ENCODE data around the gene MED13L. TPM values are rescaled to one million over a fixed set of nuclear protein-coding genes. Genes with fewer than 3 reads are reported as not detected.

Gene MED13L
- total RNA-seq, 2 experiments from 2014 or later, result 42.4 to 46.0 TPM

GRCh38 chr12:116161588-116161987, 115.9 kb downstream of the MED13L start:
- H3K4me3 Mint-ChIP-seq, result no peak overlapping the region
- CTCF ChIA-PET, result interaction anchor here (0.7 kb wide), 1 partner anchor 34 kb away, joined by 3 read pairs; no protein-coding TSS in a partner anchor
- H3K27me3 Mint-ChIP-seq (ENCODE audit: low read depth), result no peaks in the 10 kb centered on the region
- peaks cover 54% of the 10 kb centered on the region for H3K4me1 Mint-ChIP-seq (ENCODE audit: low read depth)
- H3K9me3 Mint-ChIP-seq, result no peaks in the 10 kb centered on the region
- H3K27ac Mint-ChIP-seq, result no peak overlapping the region
- no peak for DNase-seq
- intact Hi-C loops (cut with micrococcal nuclease), result loop anchor here (1.0 kb wide), 1 partner anchor 12 kb away; no protein-coding TSS in a partner anchor
- no peaks in the 10 kb centered on the region for H3K36me3 Mint-ChIP-seq (ENCODE audit: low read depth)

- no peak overlapping the region for H3K4me3 Mint-ChIP-seq
- DNase-seq, result no peak
- H3K36me3 Mint-ChIP-seq (ENCODE audit: low read depth), result no peaks in the 10 kb centered on the region
- H3K27me3 Mint-ChIP-seq (ENCODE audit: low read depth), result no peaks in the 10 kb centered on the region
- H3K9me3 Mint-ChIP-seq, result no peaks in the 10 kb centered on the region
- intact Hi-C loops (cut with micrococcal nuclease), result loop anchor here (1.0 kb wide), 1 partner anchor 12 kb away; no protein-coding TSS in a partner anchor
- CTCF ChIA-PET, result interaction anchor here (0.7 kb wide), 1 partner anchor 35 kb away, joined by 3 read pairs; no protein-coding TSS in a partner anchor
- H3K4me1 Mint-ChIP-seq (ENCODE audit: low read depth), result peaks cover 51% of the 10 kb centered on the region
- no peak overlapping the region for H3K27ac Mint-ChIP-seq
Observed at GRCh38 chr12:116160883-116161458, 116.5 kb downstream of the MED13L start.

- no peak for DNase-seq
- CTCF ChIA-PET, result no interaction called here
- no peaks in the 10 kb centered on the region for H3K9me3 Mint-ChIP-seq
- no peaks in the 10 kb centered on the region for H3K36me3 Mint-ChIP-seq (ENCODE audit: low read depth)
- intact Hi-C loops (cut with micrococcal nuclease), result no loop called here
- peaks cover 44% of the 10 kb centered on the region for H3K4me1 Mint-ChIP-seq (ENCODE audit: low read depth)
- H3K27me3 Mint-ChIP-seq (ENCODE audit: low read depth), result no peaks in the 10 kb centered on the region
- no peak overlapping the region for H3K4me3 Mint-ChIP-seq
- no peak overlapping the region for H3K27ac Mint-ChIP-seq
Observed at GRCh38 chr12:116160231-116160630, 117.3 kb downstream of the MED13L start.

GRCh38 chr12:116159593-116160200, 117.8 kb downstream of the MED13L start:
- Mint-ChIP-seq H3K27me3 (ENCODE audit: low read depth) (no peaks in the 10 kb centered on the region), H3K4me3 (no peak overlapping the region), H3K4me1 (ENCODE audit: low read depth) (peaks cover 38% of the 10 kb centered on the region), H3K9me3 (no peaks in the 10 kb centered on the region), H3K36me3 (ENCODE audit: low read depth) (no peaks in the 10 kb centered on the region), H3K27ac (no peak overlapping the region)
- intact Hi-C loops (cut with micrococcal nuclease), result no loop called here
- no peak for DNase-seq
- CTCF ChIA-PET, result no interaction called here

GRCh38 chr12:116159175-116159574, 118.3 kb downstream of the MED13L start:
- no peaks in the 10 kb centered on the region for H3K36me3 Mint-ChIP-seq (ENCODE audit: low read depth)
- intact Hi-C loops (cut with micrococcal nuclease), result no loop called here
- no peak for DNase-seq
- CTCF ChIA-PET, result no interaction called here
- no peaks in the 10 kb centered on the region for H3K9me3 Mint-ChIP-seq
- no peak overlapping the region for H3K27ac Mint-ChIP-seq
- H3K4me1 Mint-ChIP-seq (ENCODE audit: low read depth), result peaks cover 34% of the 10 kb centered on the region
- H3K4me3 Mint-ChIP-seq, result no peak overlapping the region
- H3K27me3 Mint-ChIP-seq (ENCODE audit: low read depth), result no peaks in the 10 kb centered on the region

GRCh38 chr12:116157845-116158267, 119.6 kb downstream of the MED13L start:
- Mint-ChIP-seq H3K27ac (no peak overlapping the region), H3K4me1 (ENCODE audit: low read depth) (peaks cover 41% of the 10 kb centered on the region), H3K36me3 (ENCODE audit: low read depth) (no peaks in the 10 kb centered on the region), H3K4me3 (no peak overlapping the region), H3K27me3 (ENCODE audit: low read depth) (no peaks in the 10 kb centered on the region), H3K9me3 (no peaks in the 10 kb centered on the region)
- intact Hi-C loops (cut with micrococcal nuclease), result no loop called here
- no peak for DNase-seq
- CTCF ChIA-PET, result no interaction called here

GRCh38 chr12:116156614-116157013, 120.9 kb downstream of the MED13L start:
- DNase-seq, result no peak
- Mint-ChIP-seq H3K27ac (no peak overlapping the region), H3K9me3 (no peaks in the 10 kb centered on the region), H3K36me3 (ENCODE audit: low read depth) (no peaks in the 10 kb centered on the region), H3K4me3 (no peak overlapping the region), H3K27me3 (ENCODE audit: low read depth) (no peaks in the 10 kb centered on the region), H3K4me1 (ENCODE audit: low read depth) (peaks cover 44% of the 10 kb centered on the region)
- intact Hi-C loops (cut with micrococcal nuclease), result no loop called here
- CTCF ChIA-PET, result interaction anchor here (1.0 kb wide), 1 partner anchor 110 kb away, joined by 3 read pairs; no protein-coding TSS in a partner anchor

- no peaks in the 10 kb centered on the region for H3K9me3 Mint-ChIP-seq
- CTCF ChIA-PET, result no interaction called here
- intact Hi-C loops (cut with micrococcal nuclease), result no loop called here
- DNase-seq, result no peak
- peaks cover 43% of the 10 kb centered on the region for H3K4me1 Mint-ChIP-seq (ENCODE audit: low read depth)
- no peaks in the 10 kb centered on the region for H3K27me3 Mint-ChIP-seq (ENCODE audit: low read depth)
- H3K27ac Mint-ChIP-seq, result no peak overlapping the region
- no peak overlapping the region for H3K4me3 Mint-ChIP-seq
- no peaks in the 10 kb centered on the region for H3K36me3 Mint-ChIP-seq (ENCODE audit: low read depth)
Observed at GRCh38 chr12:116155383-116155782, 122.1 kb downstream of the MED13L start.

GRCh38 chr12:116153983-116154382, 123.5 kb downstream of the MED13L start:
- no peak overlapping the region for H3K27ac Mint-ChIP-seq
- H3K9me3 Mint-ChIP-seq, result no peaks in the 10 kb centered on the region
- intact Hi-C loops (cut with micrococcal nuclease), result no loop called here
- H3K27me3 Mint-ChIP-seq (ENCODE audit: low read depth), result no peaks in the 10 kb centered on the region
- no peak overlapping the region for H3K4me3 Mint-ChIP-seq
- CTCF ChIA-PET, result no interaction called here
- no peak for DNase-seq
- peaks cover 53% of the 10 kb centered on the region for H3K4me1 Mint-ChIP-seq (ENCODE audit: low read depth)
- no peaks in the 10 kb centered on the region for H3K36me3 Mint-ChIP-seq (ENCODE audit: low read depth)

GRCh38 chr12:116153113-116153512, 124.4 kb downstream of the MED13L start:
- no peak for DNase-seq
- CTCF ChIA-PET, result interaction anchor here (1.2 kb wide), 1 partner anchor 15 kb away, joined by 3 read pairs; no protein-coding TSS in a partner anchor
- no peak overlapping the region for H3K4me3 Mint-ChIP-seq
- H3K27me3 Mint-ChIP-seq (ENCODE audit: low read depth), result no peaks in the 10 kb centered on the region
- H3K27ac Mint-ChIP-seq, result no peak overlapping the region
- no peaks in the 10 kb centered on the region for H3K9me3 Mint-ChIP-seq
- intact Hi-C loops (cut with micrococcal nuclease), result no loop called here
- H3K36me3 Mint-ChIP-seq (ENCODE audit: low read depth), result no peaks in the 10 kb centered on the region
- H3K4me1 Mint-ChIP-seq (ENCODE audit: low read depth), result peaks cover 54% of the 10 kb centered on the region

- intact Hi-C loops (cut with micrococcal nuclease), result no loop called here
- DNase-seq, result no peak
- H3K4me1 Mint-ChIP-seq (ENCODE audit: low read depth), result peaks cover 45% of the 10 kb centered on the region
- H3K27ac Mint-ChIP-seq, result no peak overlapping the region
- no peaks in the 10 kb centered on the region for H3K36me3 Mint-ChIP-seq (ENCODE audit: low read depth)
- CTCF ChIA-PET, result interaction anchor here (0.5 kb wide), 1 partner anchor 27 kb away, joined by 4 read pairs; no protein-coding TSS in a partner anchor
- no peaks in the 10 kb centered on the region for H3K27me3 Mint-ChIP-seq (ENCODE audit: low read depth)
- H3K9me3 Mint-ChIP-seq, result no peaks in the 10 kb centered on the region
- H3K4me3 Mint-ChIP-seq, result no peak overlapping the region
Observed at GRCh38 chr12:116152268-116152667, 125.2 kb downstream of the MED13L start.

- intact Hi-C loops (cut with micrococcal nuclease), result no loop called here
- CTCF ChIA-PET, result interaction anchor here (1.4 to 1.5 kb wide), 2 partner anchors 9 to 13 kb away, joined by 3 to 5 read pairs; no protein-coding TSS in a partner anchor
- Mint-ChIP-seq H3K4me3 (no peak overlapping the region), H3K36me3 (ENCODE audit: low read depth) (no peaks in the 10 kb centered on the region), H3K27me3 (ENCODE audit: low read depth) (no peaks in the 10 kb centered on the region), H3K27ac (no peak overlapping the region), H3K4me1 (ENCODE audit: low read depth) (peaks cover 47% of the 10 kb centered on the region), H3K9me3 (no peaks in the 10 kb centered on the region)
- no peak for DNase-seq
Observed at GRCh38 chr12:116150452-116150851, 127.0 kb downstream of the MED13L start.

GRCh38 chr12:116150001-116150400, 127.5 kb downstream of the MED13L start:
- intact Hi-C loops (cut with micrococcal nuclease), result no loop called here
- no peaks in the 10 kb centered on the region for H3K36me3 Mint-ChIP-seq (ENCODE audit: low read depth)
- CTCF ChIA-PET, result interaction anchor here (0.6 to 1.5 kb wide), 3 partner anchors 8 to 17 kb away, joined by 3 to 5 read pairs (median 3); no protein-coding TSS in a partner anchor

More at GRCh38 chr12:116150001-116150400, 127.5 kb downstream of the MED13L start:
- H3K9me3 Mint-ChIP-seq, result no peaks in the 10 kb centered on the region
- no peaks in the 10 kb centered on the region for H3K27me3 Mint-ChIP-seq (ENCODE audit: low read depth)
- H3K4me1 Mint-ChIP-seq (ENCODE audit: low read depth), result peaks cover 50% of the 10 kb centered on the region
- no peak overlapping the region for H3K27ac Mint-ChIP-seq
- no peak for DNase-seq
- H3K4me3 Mint-ChIP-seq, result no peak overlapping the region
